GM12878 (cell line): ENCODE measurements around the gene C4B. TPM values are rescaled to one million over a fixed set of nuclear protein-coding genes. Genes with fewer than 3 reads are reported as not detected.
"Not testable (repeated sequence)": the region's sequence is repeated elsewhere in the genome, so short reads cannot be mapped to it uniquely, and the experiment has no call there.

Experiments
- ATAC-seq: fragments of 200-7000 bp; cut with Tn5 transposase; 3 replicates; pipeline ENCODE4 v1.9.1; 2020; ENCODE audit warnings: mild to moderate bottlenecking, moderate library complexity
- BruUV-seq: library from RNA; stranded (reverse); fragments of 400-500 nt; replicated peaks from 2 replicates; lab custom pipeline; 2021; lab: Mats Ljungman, UMichigan
- CTCF ChIA-PET: fragments of 300-600 bp; sonication (Branson Sonifier 250); formaldehyde crosslinking; extraction: SDS; loops from one replicate; lab custom pipeline; 2021; ENCODE audit warnings: inconsistent platforms; lab: Yijun Ruan, JAX
- POLR2A ChIA-PET: fragments of 350-600 bp; formaldehyde crosslinking; extraction: SDS; loops from one replicate; lab custom pipeline; 2021; ENCODE audit warnings: inconsistent platforms; lab: Charles Lee
- RAD21 ChIA-PET: fragments of 300-600 bp; sonication (Branson Sonifier 250); formaldehyde crosslinking; loops from one replicate; lab custom pipeline; 2023; ENCODE audit warnings: antibody characterized with exemption; ENCODE audit not compliant: unreplicated experiment; lab: Charles Lee
- SMC1A ChIA-PET: fragments of 300-600 bp; sonication (Branson Sonifier 250); formaldehyde crosslinking; loops from one replicate; lab custom pipeline; 2023; ENCODE audit not compliant: unreplicated experiment, uncharacterized antibody; lab: Charles Lee
- DNase-seq: peaks from one replicate; pipeline ENCODE4 v3.0.0-alpha.2; 2011; ENCODE audit warnings: low read depth, low spot score
- FAIRE-seq: peaks from 3 replicates; lab custom pipeline; 2011; peaks lifted over from hg19 to GRCh38; lab: Jason Lieb, UNC
- H2AFZ ChIP-seq: 2 replicates; pipeline ENCODE4 v1.6.0; 2011; ENCODE audit warnings: low read depth, low read length, control low read depth; ENCODE audit not compliant: control insufficient read depth
- H3K27ac ChIP-seq: 2 replicates; pipeline ENCODE4 v1.5.1; 2011; ENCODE audit warnings: control low read depth; ENCODE audit not compliant: control insufficient read depth, insufficient read depth
- H3K27me3 ChIP-seq, 2 experiments: replicated peaks in 1 of 2; 2 replicates each; pipeline versions ENCODE4 v1.6.0 to v1.6.1; 2011; ENCODE audit warnings: low read length in 1 of 2; ENCODE audit not compliant: control insufficient read depth in 2 of 2, insufficient read depth in 2 of 2
- H3K36me3 ChIP-seq, 2 experiments: 2 replicates each; pipeline ENCODE4 v1.5.1; 2011; ENCODE audit warnings: low read length in 1 of 2; ENCODE audit not compliant: control insufficient read depth in 2 of 2, insufficient read depth in 2 of 2
- H3K4me1 ChIP-seq: 2 replicates; pipeline ENCODE4 v1.6.1; 2011; ENCODE audit warnings: mild to moderate bottlenecking, low read length, moderate library complexity, mixed read lengths; ENCODE audit not compliant: control insufficient read depth, insufficient read depth
- H3K4me2 ChIP-seq: 2 replicates; pipeline ENCODE4 v1.6.0; 2011; ENCODE audit warnings: control low read depth; ENCODE audit not compliant: control insufficient read depth, insufficient read depth
- H3K4me3 ChIP-seq: fragments of 200-600 bp; sonication (generic); 2 replicates; pipeline ENCODE4 v1.5.1; 2016
- H3K79me2 ChIP-seq: 2 replicates; pipeline ENCODE4 v1.6.0; 2011; ENCODE audit warnings: low read length; ENCODE audit not compliant: control insufficient read depth, insufficient read depth
- H3K9ac ChIP-seq: 2 replicates; pipeline ENCODE4 v1.8.0; 2011; ENCODE audit warnings: low read length, control low read depth, mixed read lengths; ENCODE audit not compliant: control insufficient read depth, insufficient read depth
- H3K9me3 ChIP-seq: replicated peaks from 3 replicates; pipeline ENCODE4 v1.5.1; 2011; ENCODE audit warnings: mild to moderate bottlenecking, low read length; ENCODE audit not compliant: control insufficient read depth, insufficient read depth
- H4K20me1 ChIP-seq: 2 replicates; pipeline ENCODE4 v1.6.0; 2011; ENCODE audit not compliant: control insufficient read depth, insufficient read depth
- ZBTB11 ChIP-seq: fragments of 450-650 bp; formaldehyde crosslinking; IDR thresholded peaks from 2 replicates; pipeline ENCODE4 v1.5.0; 2022; ENCODE audit warnings: mild to moderate bottlenecking, missing genetic modification characterization
- WGBS: methylation state at CpG from one replicate; pipeline ENCODE4 v1.1.6; 2016; ENCODE audit warnings: low lambda C conversion rate; ENCODE audit not compliant: insufficient replicate concordance, insufficient coverage; ENCODE audit errors: missing lambda C conversion rate; 5-methylcytosine and 5-hydroxymethylcytosine counted together
- in situ Hi-C: fragments of 300-500 bp; cut with MboI; formaldehyde crosslinking; loops from 9 replicates; pipeline ENCODE4 v1.14.3; 2018; ENCODE audit warnings: mixed read lengths
- intact Hi-C: fragments of 100-400 bp; cut with micrococcal nuclease; formaldehyde crosslinking; loops from one replicate; pipeline ENCODE4 v1.14.2; 2022; ENCODE audit not compliant: unreplicated experiment
- polyA plus RNA-seq, 11 experiments: library from polyadenylated mRNA; depleted of rRNA in 4 of 11; unstranded in 6 of 11; stranded (reverse) in 5 of 11; fragments of >200 nt; fragmentation: Nextera tagmentation in 4 of 11; fragmentation: Illumina TruSeq in 1 of 11; extraction: Ambion mirVana in 4 of 11; extraction: Trizol in 1 of 11; gene quantifications; 1 replicate in 1 of 11; 2 replicates in 10 of 11; pipeline versions ENCODE4 v1.2.1 to v1.2.3, GENCODE V29; 2011 to 2016; ENCODE audit warnings: inconsistent platforms in 2 of 11, missing spikeins in 2 of 11, low read depth in 1 of 11
- total RNA-seq, 4 experiments: library from RNA; depleted of rRNA in 3 of 4; stranded (reverse); fragments of >200 nt in 3 of 4; fragmentation: Illumina TruSeq in 1 of 4; extraction: Trizol in 1 of 4; gene quantifications; 2 replicates each; pipeline versions ENCODE4 v1.2.1 to v1.2.3, GENCODE V29; 2013 to 2021

The C4B gene
- total and polyA plus RNA-seq, 10 of the 15 experiments (the other 5 are each of a cell fraction or from before 2014, with no cell fraction given): 0.13 to 5.6 (median 1.7) TPM; not detected in 1

- no peak for TF ChIP-seq ZBTB11 (CRISPR knock-in tag)
- TF ChIP-seq, all 136 proteins: peak for 0
Measured at GRCh38 chr6:32050562-32050961, 36.0 kb downstream of the C4B start (continued).

- RAD21 ChIA-PET, H3K9ac ChIP-seq, H3K4me2 ChIP-seq, DNase-seq, POLR2A ChIA-PET, FAIRE-seq, intact Hi-C loops, H4K20me1 ChIP-seq, H3K9me3 ChIP-seq, H3K27me3 ChIP-seq, H3K36me3 ChIP-seq, ATAC-seq, H2AFZ ChIP-seq, H3K27ac ChIP-seq, H3K4me1 ChIP-seq, H3K79me2 ChIP-seq, H3K4me3 ChIP-seq, in situ Hi-C loops, SMC1A ChIA-PET, CTCF ChIA-PET, BruUV-seq: not testable (repeated sequence)
- WGBS: 39% methylated on average over 20 of the region's 20 CpGs
Measured at GRCh38 chr6:32052626-32053025, 38.0 kb downstream of the C4B start.

- H3K9me3 ChIP-seq, H3K27me3 ChIP-seq, H3K4me3 ChIP-seq, H3K4me1 ChIP-seq, H3K27ac ChIP-seq, BruUV-seq, SMC1A ChIA-PET, intact Hi-C loops, ATAC-seq, H3K4me2 ChIP-seq, H3K9ac ChIP-seq, POLR2A ChIA-PET, RAD21 ChIA-PET, in situ Hi-C loops, H3K79me2 ChIP-seq, H3K36me3 ChIP-seq, DNase-seq, FAIRE-seq, H2AFZ ChIP-seq, H4K20me1 ChIP-seq, CTCF ChIA-PET: not testable (repeated sequence)
- 71% methylated on average over 8 of the region's 13 CpGs for WGBS
Measured at GRCh38 chr6:32053314-32053713, 38.7 kb downstream of the C4B start.

- H3K9me3 ChIP-seq, POLR2A ChIA-PET: not testable (repeated sequence)
Measured at GRCh38 chr6:32055756-32056155, 41.2 kb downstream of the C4B start.

More at GRCh38 chr6:32055756-32056155, 41.2 kb downstream of the C4B start:
- FAIRE-seq, intact Hi-C loops, H3K4me3 ChIP-seq, H3K36me3 ChIP-seq, SMC1A ChIA-PET, H3K4me2 ChIP-seq, BruUV-seq, DNase-seq, RAD21 ChIA-PET, H3K4me1 ChIP-seq, H2AFZ ChIP-seq, H3K27me3 ChIP-seq, H3K27ac ChIP-seq, in situ Hi-C loops, H3K79me2 ChIP-seq, H3K9ac ChIP-seq, ATAC-seq, H4K20me1 ChIP-seq, CTCF ChIA-PET: not testable (repeated sequence)
- WGBS: 68% methylated on average over 19 of the region's 21 CpGs
